Measurements from ENCODE around the gene PUSL1. TPM values are rescaled to one million over a fixed set of nuclear protein-coding genes. Genes with fewer than 3 reads are reported as not detected.

The PUSL1 gene
- total and polyA plus RNA-seq, 2 donors (not counting 3 experiments of a cell fraction or from before 2014, with no cell fraction given) = 18.8 to 27.3 TPM

GRCh38 chr1:1344655-1345361 is 36.4 kb downstream of the PUSL1 start:
- dilution Hi-C loops (cut with MboI; ENCODE audit: extremely low pct_ligation_motif_present, low sequenced_read_pairs) (no loop called here), intact Hi-C loops (cut with micrococcal nuclease) (no loop called here)
- Histone ChIP-seq H4K20me1 (replicated peaks; ENCODE audit: control insufficient read depth, extremely low read depth, insufficient read depth, low read length) (no peaks in the 10 kb centered on the region), H2AFZ (ENCODE audit: low read depth, low read length) (no peak overlapping the region), H3K4me3 (replicated peaks in 1 of 3; ENCODE audit: insufficient read depth in 1 of 3, low read depth in 1 of 3, low read length in 3 of 3) (no peak overlapping the region), H3K27ac (ENCODE audit: insufficient read depth, low read depth, low read length) (no peak overlapping the region), H3K9me1 (replicated peaks; ENCODE audit: control insufficient read depth, extremely low read depth, insufficient read depth, low read length) (no peaks in the 10 kb centered on the region), H3K79me2 (ENCODE audit: control insufficient read depth, insufficient read depth, low read length) (peaks cover 33% of the 10 kb centered on the region), H3K36me3 (ENCODE audit: control insufficient read depth in 2 of 2, extremely low read depth in 1 of 2, insufficient read depth in 2 of 2, low read length in 2 of 2) (peaks cover 0 to 10% of the 10 kb centered on the region in 2 experiments), H3K4me1 (ENCODE audit: control insufficient read depth, extremely low read depth, insufficient read depth, low read length) (peaks cover 10% of the 10 kb centered on the region), H3K4me2 (ENCODE audit: insufficient read depth, low read length) (no peak overlapping the region), H3K9me3 (replicated peaks; ENCODE audit: control insufficient read depth, insufficient read depth, low read length) (no peaks in the 10 kb centered on the region), H3K9ac (replicated peaks; ENCODE audit: extremely low read depth, insufficient read depth, low read length) (no peak overlapping the region), H3K27me3 (ENCODE audit: control insufficient read depth in 2 of 2, insufficient read depth in 2 of 2, low read length in 2 of 2) (no peaks in the 10 kb centered on the region)
- TF ChIP-seq MAX (IDR thresholded peaks at IDR 0.05; ENCODE audit: insufficient read depth, insufficient read length) (no peak), CTCF (IDR thresholded peaks at IDR 0.05; ENCODE audit: extremely low read depth in 1 of 2, insufficient read depth in 1 of 2, low read depth in 1 of 2, low read length in 2 of 2) (peak; percentile 17 to 47)
- no TSS peak for BruUV-seq (replicated peaks)
- ChIA-PET POLR2A (no interaction called here), CTCF (interaction anchor here (2.0 kb wide), 1 partner anchor 27 kb away, joined by 6 read pairs; no protein-coding TSS in a partner anchor)
- FAIRE-seq = no peak
- DNase-seq (ENCODE audit: low read depth, low spot score) = no peak

GRCh38 chr1:1345384-1345783 is 37.0 kb downstream of the PUSL1 start:
- BruUV-seq (replicated peaks) = no TSS peak
- Histone ChIP-seq H3K4me1 (ENCODE audit: control insufficient read depth, extremely low read depth, insufficient read depth, low read length) (peaks cover 10% of the 10 kb centered on the region), H3K27me3 (ENCODE audit: control insufficient read depth in 2 of 2, insufficient read depth in 2 of 2, low read length in 2 of 2) (no peaks in the 10 kb centered on the region), H3K4me2 (ENCODE audit: insufficient read depth, low read length) (no peak overlapping the region), H3K4me3 (replicated peaks in 1 of 3; ENCODE audit: insufficient read depth in 1 of 3, low read depth in 1 of 3, low read length in 3 of 3) (no peak overlapping the region), H2AFZ (ENCODE audit: low read depth, low read length) (no peak overlapping the region), H3K27ac (ENCODE audit: insufficient read depth, low read depth, low read length) (no peak overlapping the region), H3K9me1 (replicated peaks; ENCODE audit: control insufficient read depth, extremely low read depth, insufficient read depth, low read length) (no peaks in the 10 kb centered on the region), H3K9me3 (replicated peaks; ENCODE audit: control insufficient read depth, insufficient read depth, low read length) (no peaks in the 10 kb centered on the region), H3K79me2 (ENCODE audit: control insufficient read depth, insufficient read depth, low read length) (peaks cover 33% of the 10 kb centered on the region), H3K9ac (replicated peaks; ENCODE audit: extremely low read depth, insufficient read depth, low read length) (no peak overlapping the region), H3K36me3 (ENCODE audit: control insufficient read depth in 2 of 2, extremely low read depth in 1 of 2, insufficient read depth in 2 of 2, low read length in 2 of 2) (peaks cover 0 to 7% of the 10 kb centered on the region in 2 experiments), H4K20me1 (replicated peaks; ENCODE audit: control insufficient read depth, extremely low read depth, insufficient read depth, low read length) (no peaks in the 10 kb centered on the region)
- intact Hi-C loops (cut with micrococcal nuclease) = no loop called here
- no peak for DNase-seq (ENCODE audit: low read depth, low spot score)
- ChIA-PET CTCF (interaction anchor here (2.0 kb wide), 1 partner anchor 27 kb away, joined by 6 read pairs; no protein-coding TSS in a partner anchor), POLR2A (no interaction called here)
- dilution Hi-C loops (cut with MboI; ENCODE audit: extremely low pct_ligation_motif_present, low sequenced_read_pairs) = no loop called here
- FAIRE-seq = no peak
- TF ChIP-seq MAX (IDR thresholded peaks at IDR 0.05; ENCODE audit: insufficient read depth, insufficient read length) = no peak
- no peak for TF ChIP-seq POLR2AphosphoS5 (IDR thresholded peaks at IDR 0.05; ENCODE audit: insufficient read depth, low read depth, low read length)
- TF ChIP-seq JUN (IDR thresholded peaks at IDR 0.05; ENCODE audit: borderline replicate concordance, insufficient read depth, insufficient read length, low read depth) = no peak
- TF ChIP-seq CTCF (IDR thresholded peaks at IDR 0.05; ENCODE audit: extremely low read depth in 1 of 2, insufficient read depth in 1 of 2, low read depth in 1 of 2, low read length in 2 of 2) = no peak
- TF ChIP-seq MYC (IDR thresholded peaks at IDR 0.05; ENCODE audit: low read depth, low read length) = no peak
- no peak for TF ChIP-seq EZH2 (IDR thresholded peaks at IDR 0.05; ENCODE audit: borderline replicate concordance, low read depth, low read length, severe bottlenecking)
- no peak for TF ChIP-seq GATA2 (IDR thresholded peaks at IDR 0.05; ENCODE audit: insufficient read depth, insufficient read length, low read depth, low read length)
- TF ChIP-seq POLR2A (IDR thresholded peaks at IDR 0.05; ENCODE audit: low read depth, low read length) = no peak
- no peak for TF ChIP-seq FOS (IDR thresholded peaks at IDR 0.05; ENCODE audit: borderline replicate concordance, insufficient read depth, low read length)
